GOT3 (cell line): ENCODE results near the gene MIEF1.

ENCODE experiments used
- DNase-seq: peaks from one replicate; lab custom pipeline; 2025; ENCODE audit warnings: mixed read lengths; lab: John Stamatoyannopoulos, UW

The MIEF1 gene

GRCh38 chr22:39556970-39557841, 55.1 kb downstream of the MIEF1 start:
- DNase-seq = no peak

GRCh38 chr22:39558254-39558727, 56.2 kb downstream of the MIEF1 start:
- no peak for DNase-seq

GRCh38 chr22:39558950-39559349, 56.9 kb downstream of the MIEF1 start:
- DNase-seq = no peak

- no peak for DNase-seq
Measured at GRCh38 chr22:39559456-39560105, 57.5 kb downstream of the MIEF1 start.

GRCh38 chr22:39560127-39560526, 58.0 kb downstream of the MIEF1 start:
- no peak for DNase-seq

GRCh38 chr22:39562839-39563489, 60.9 kb downstream of the MIEF1 start:
- no peak for DNase-seq

- DNase-seq = no peak
Measured at GRCh38 chr22:39563571-39564428, 61.7 kb downstream of the MIEF1 start.

- no peak for DNase-seq
Measured at GRCh38 chr22:39565414-39565944, 63.4 kb downstream of the MIEF1 start.

- DNase-seq = no peak
Measured at GRCh38 chr22:39567135-39567946, 65.3 kb downstream of the MIEF1 start.
